ENCODE measurements around the gene INKA2.

- TF ChIP-seq CTCF (IDR thresholded peaks at IDR 0.05) (no peak), POLR2A (IDR thresholded peaks at IDR 0.05) (no peak)
These were observed 6.5 kb downstream of the INKA2 start for GRCh38 chr1:111732718-111733117.
